BE2C (cell line): ENCODE results near the gene FAM83B.
"Not testable (repeated sequence)": the region's sequence is repeated elsewhere in the genome, so short reads cannot be mapped to it uniquely, and the experiment has no call there.

Source experiments
- DNase-seq: peaks from one replicate; pipeline ENCODE4 v3.0.0-alpha.2; 2020
- H3K27me3 ChIP-seq: fragments of 250-450 bp; sonication (Bioruptor Pico); 2 replicates; pipeline ENCODE4 v1.5.1; 2020; ENCODE audit warnings: mild to moderate bottlenecking
- H3K36me3 ChIP-seq: fragments of 250-450 bp; sonication (Bioruptor Pico); 2 replicates; pipeline ENCODE4 v1.5.1; 2020; ENCODE audit warnings: mild to moderate bottlenecking
- H3K4me1 ChIP-seq: fragments of 250-450 bp; sonication (Bioruptor Pico); 2 replicates; pipeline ENCODE4 v1.5.1; 2020
- H3K4me3 ChIP-seq: 2 replicates; pipeline ENCODE4 v1.5.1; 2011; ENCODE audit warnings: low read depth, low read length
- H3K9me3 ChIP-seq: fragments of 250-450 bp; sonication (Bioruptor Pico); 2 replicates; pipeline ENCODE4 v1.5.1; 2020
- CTCF ChIP-seq: IDR thresholded peaks from 2 replicates; pipeline ENCODE4 v1.5.1; 2012; ENCODE audit warnings: mild to moderate bottlenecking, low read depth, low read length

FAM83B gene

GRCh38 chr6:54805077-54805476 is 41.5 kb upstream of the FAM83B start:
- H3K27me3 ChIP-seq = no peaks in the 10 kb centered on the region
- DNase-seq = no peak
- no peak overlapping the region for H3K4me3 ChIP-seq
- no peak for TF ChIP-seq CTCF
- no peaks in the 10 kb centered on the region for H3K9me3 ChIP-seq
- no peaks in the 10 kb centered on the region for H3K4me1 ChIP-seq
- H3K36me3 ChIP-seq = no peaks in the 10 kb centered on the region

- DNase-seq = no peak
- no peaks in the 10 kb centered on the region for H3K27me3 ChIP-seq
- H3K4me1 ChIP-seq = no peaks in the 10 kb centered on the region
- no peak overlapping the region for H3K4me3 ChIP-seq
- H3K9me3 ChIP-seq = no peaks in the 10 kb centered on the region
- no peak for TF ChIP-seq CTCF
- H3K36me3 ChIP-seq = no peaks in the 10 kb centered on the region
Observed at GRCh38 chr6:54810147-54810546, 36.4 kb upstream of the FAM83B start.

GRCh38 chr6:54813892-54814291 is 32.7 kb upstream of the FAM83B start:
- no peaks in the 10 kb centered on the region for H3K9me3 ChIP-seq
- H3K36me3 ChIP-seq = no peaks in the 10 kb centered on the region
- no peak overlapping the region for H3K4me3 ChIP-seq
- no peak for DNase-seq
- no peaks in the 10 kb centered on the region for H3K4me1 ChIP-seq
- H3K27me3 ChIP-seq = no peaks in the 10 kb centered on the region
- no peak for TF ChIP-seq CTCF

GRCh38 chr6:54817236-54817635 is 29.3 kb upstream of the FAM83B start:
- no peak for TF ChIP-seq CTCF
- Histone ChIP-seq H3K27me3 (no peaks in the 10 kb centered on the region), H3K4me3 (no peak overlapping the region), H3K9me3 (no peaks in the 10 kb centered on the region), H3K4me1 (no peaks in the 10 kb centered on the region), H3K36me3 (no peaks in the 10 kb centered on the region)
- no peak for DNase-seq

- no peak for TF ChIP-seq CTCF
- Histone ChIP-seq H3K9me3 (peaks cover 2% of the 10 kb centered on the region; the same call in 1 of the 2 replicates), H3K36me3 (no peaks in the 10 kb centered on the region), H3K27me3 (no peaks in the 10 kb centered on the region), H3K4me1 (no peaks in the 10 kb centered on the region), H3K4me3 (no peak overlapping the region)
- DNase-seq = no peak
Observed at GRCh38 chr6:54817834-54818233, 28.7 kb upstream of the FAM83B start.

- not testable (repeated sequence) for H3K36me3 ChIP-seq, H3K4me1 ChIP-seq, H3K27me3 ChIP-seq, DNase-seq, H3K4me3 ChIP-seq, H3K9me3 ChIP-seq
Observed at GRCh38 chr6:54824225-54824624, 22.3 kb upstream of the FAM83B start.

- Histone ChIP-seq H3K9me3 (peaks cover 2% of the 10 kb centered on the region; the same call in 1 of the 2 replicates), H3K4me1 (no peaks in the 10 kb centered on the region), H3K27me3 (no peaks in the 10 kb centered on the region), H3K4me3 (no peak overlapping the region), H3K36me3 (no peaks in the 10 kb centered on the region)
- no peak for TF ChIP-seq CTCF
- no peak for DNase-seq
Observed at GRCh38 chr6:54827010-54827409, 19.6 kb upstream of the FAM83B start.
